Fibroblast of the aortic adventitia (primary cell): ENCODE data around the gene IFT81. TPM values are rescaled to one million over a fixed set of nuclear protein-coding genes. Genes with fewer than 3 reads are reported as not detected.
"Not testable (repeated sequence)": the region's sequence is repeated elsewhere in the genome, so short reads cannot be mapped to it uniquely, and the experiment has no call there.

ENCODE experiments used
- DNase-seq: peaks from one replicate; pipeline ENCODE4 v3.0.0-alpha.2; 2010; ENCODE audit warnings: low read depth
- H3K4me3 ChIP-seq: 2 replicates; pipeline ENCODE4 v1.5.1; 2011; ENCODE audit warnings: low read depth, mild to moderate bottlenecking, control low read depth, low read length, moderate library complexity
- CTCF ChIP-seq: IDR thresholded peaks from 2 replicates; pipeline ENCODE4 v1.5.1; 2011; ENCODE audit warnings: mild to moderate bottlenecking, low read length, control low read depth, inconsistent platforms; ENCODE audit not compliant: insufficient read depth
- total RNA-seq: library from RNA; depleted of rRNA; stranded (reverse); fragments of >200 nt; gene quantifications from 2 replicates; pipeline ENCODE4 v1.2.3, GENCODE V29; 2012; ENCODE audit warnings: low replicate concordance

Gene IFT81
- total RNA-seq, 1 donor, result 20.4 TPM

GRCh38 chr12:110223777-110224378 lies 99.7 kb downstream of the IFT81 start:
- no peak for TF ChIP-seq CTCF
- H3K4me3 ChIP-seq, result no peak overlapping the region
- DNase-seq, result peak; percentile 43

- DNase-seq, result peak; percentile 94
- TF ChIP-seq CTCF, result peak; percentile 79
- peak overlapping the region; percentile 49 for H3K4me3 ChIP-seq
These were observed 100.5 kb downstream of the IFT81 start for GRCh38 chr12:110224379-110225304.

- no peak overlapping the region for H3K4me3 ChIP-seq
- DNase-seq, result no peak
- no peak for TF ChIP-seq CTCF
These were observed 103.0 kb downstream of the IFT81 start for GRCh38 chr12:110227138-110227537.

GRCh38 chr12:110228348-110228747 lies 104.2 kb downstream of the IFT81 start:
- H3K4me3 ChIP-seq, DNase-seq: not testable (repeated sequence)

- no peak overlapping the region for H3K4me3 ChIP-seq
- no peak for TF ChIP-seq CTCF
- no peak for DNase-seq
These were observed 104.6 kb downstream of the IFT81 start for GRCh38 chr12:110228756-110229155.

GRCh38 chr12:110229409-110229808 lies 105.3 kb downstream of the IFT81 start:
- no peak for DNase-seq
- TF ChIP-seq CTCF, result no peak
- H3K4me3 ChIP-seq, result no peak overlapping the region

GRCh38 chr12:110230655-110231054 lies 106.5 kb downstream of the IFT81 start:
- no peak overlapping the region for H3K4me3 ChIP-seq
- TF ChIP-seq CTCF, result no peak
- DNase-seq, result no peak
